Measurements from ENCODE around the gene GNS.

Gene GNS

DNA sequence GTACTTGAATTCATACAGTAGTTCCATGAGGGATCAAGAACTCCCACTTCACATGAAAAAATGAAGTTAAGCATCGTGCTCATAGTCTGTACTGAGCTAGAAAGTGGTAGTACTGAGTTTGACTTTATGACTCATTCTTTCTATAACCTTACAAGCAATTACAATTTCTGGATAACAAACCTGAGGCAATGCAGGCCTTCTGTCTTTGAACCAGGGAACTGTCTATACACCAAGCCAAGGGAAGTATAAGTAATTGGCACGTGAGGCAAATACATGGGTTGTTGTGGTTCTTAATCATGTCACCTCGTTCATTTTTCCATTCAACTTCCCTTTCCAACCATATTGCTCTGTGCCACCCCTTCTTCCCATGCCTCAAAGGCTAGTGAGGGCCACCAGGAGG, 16.8 kb downstream of the GNS start:
- H3K4me3 ChIP-seq (ENCODE audit: low read depth in 1 of 2, low read length in 2 of 2): no peak overlapping the region
- H3K4me1 ChIP-seq (ENCODE audit: control insufficient read depth in 1 of 2, insufficient read depth in 2 of 2, low read length in 2 of 2): peaks cover 0 to 7% of the 10 kb centered on the region in 2 donors
- H3K36me3 ChIP-seq (ENCODE audit: control insufficient read depth in 1 of 2, insufficient read depth in 2 of 2, low read length in 2 of 2): peaks cover 24 to 72% of the 10 kb centered on the region in 2 donors
- no peaks in the 10 kb centered on the region for H3K27me3 ChIP-seq (ENCODE audit: control insufficient read depth in 1 of 2, insufficient read depth in 2 of 2, low read length in 2 of 2)
- H3K9ac ChIP-seq (ENCODE audit: low read depth in 1 of 2, low read length in 2 of 2): no peak overlapping the region
- no peaks in the 10 kb centered on the region for H3K9me3 ChIP-seq (ENCODE audit: control insufficient read depth in 1 of 2, low read length in 2 of 2)
- no peak overlapping the region for H3K27ac ChIP-seq (ENCODE audit: low read depth, low read length)

DNA sequence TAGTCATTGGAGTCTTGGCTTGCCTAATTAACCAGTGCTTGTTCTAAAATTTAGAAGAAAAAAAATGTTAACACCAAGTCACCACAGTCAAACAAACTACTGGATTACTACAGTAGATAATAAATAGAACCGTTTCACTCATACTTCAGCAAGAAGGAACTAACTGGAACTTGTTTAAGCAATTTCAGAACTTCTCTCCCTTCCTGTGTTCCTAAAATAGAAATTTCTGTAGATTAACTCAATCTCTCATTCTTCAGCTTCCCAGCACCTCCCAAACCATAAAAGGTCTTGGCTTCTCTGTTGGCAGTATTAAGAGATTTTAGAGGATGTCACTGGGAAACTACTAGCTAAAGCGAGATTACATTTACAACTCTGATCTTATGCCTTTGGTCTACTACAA, 18.6 kb downstream of the GNS start:
- Histone ChIP-seq H3K27me3 (ENCODE audit: control insufficient read depth in 1 of 2, insufficient read depth in 2 of 2, low read length in 2 of 2) (no peaks in the 10 kb centered on the region), H3K4me3 (ENCODE audit: low read depth in 1 of 2, low read length in 2 of 2) (no peak overlapping the region), H3K9me3 (ENCODE audit: control insufficient read depth in 1 of 2, low read length in 2 of 2) (no peaks in the 10 kb centered on the region), H3K36me3 (ENCODE audit: control insufficient read depth in 1 of 2, insufficient read depth in 2 of 2, low read length in 2 of 2) (peaks cover 38 to 74% of the 10 kb centered on the region in 2 donors), H3K27ac (ENCODE audit: low read depth, low read length) (no peak overlapping the region), H3K4me1 (ENCODE audit: control insufficient read depth in 1 of 2, insufficient read depth in 2 of 2, low read length in 2 of 2) (peaks cover 0 to 7% of the 10 kb centered on the region in 2 donors), H3K9ac (ENCODE audit: low read depth in 1 of 2, low read length in 2 of 2) (no peak overlapping the region)

DNA sequence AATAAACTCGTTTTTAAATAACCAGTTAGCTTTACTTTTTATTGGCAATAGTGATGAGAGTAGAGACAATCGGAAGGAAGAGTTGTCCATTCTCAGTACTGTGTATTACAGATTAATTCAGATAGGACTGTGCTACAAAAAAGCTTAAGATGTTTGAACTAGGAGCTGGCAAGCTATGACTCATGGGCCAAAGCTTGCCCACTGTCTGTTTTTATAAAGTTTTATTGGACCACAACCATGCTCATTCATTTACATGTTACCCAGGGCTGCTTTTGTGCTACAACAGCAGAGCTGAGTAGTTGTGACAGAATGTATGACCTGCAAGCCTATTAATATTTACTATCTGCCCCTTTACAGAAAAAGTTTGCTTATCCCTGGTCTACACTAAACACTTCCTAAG, 19.4 kb downstream of the GNS start:
- Histone ChIP-seq H3K36me3 (ENCODE audit: control insufficient read depth in 1 of 2, insufficient read depth in 2 of 2, low read length in 2 of 2) (peaks cover 44 to 76% of the 10 kb centered on the region in 2 donors), H3K9ac (ENCODE audit: low read depth in 1 of 2, low read length in 2 of 2) (no peak overlapping the region), H3K27me3 (ENCODE audit: control insufficient read depth in 1 of 2, insufficient read depth in 2 of 2, low read length in 2 of 2) (no peaks in the 10 kb centered on the region), H3K4me1 (ENCODE audit: control insufficient read depth in 1 of 2, insufficient read depth in 2 of 2, low read length in 2 of 2) (peaks cover 0 to 6% of the 10 kb centered on the region in 2 donors), H3K4me3 (ENCODE audit: low read depth in 1 of 2, low read length in 2 of 2) (no peak overlapping the region), H3K27ac (ENCODE audit: low read depth, low read length) (no peak overlapping the region), H3K9me3 (ENCODE audit: control insufficient read depth in 1 of 2, low read length in 2 of 2) (no peaks in the 10 kb centered on the region)

DNA sequence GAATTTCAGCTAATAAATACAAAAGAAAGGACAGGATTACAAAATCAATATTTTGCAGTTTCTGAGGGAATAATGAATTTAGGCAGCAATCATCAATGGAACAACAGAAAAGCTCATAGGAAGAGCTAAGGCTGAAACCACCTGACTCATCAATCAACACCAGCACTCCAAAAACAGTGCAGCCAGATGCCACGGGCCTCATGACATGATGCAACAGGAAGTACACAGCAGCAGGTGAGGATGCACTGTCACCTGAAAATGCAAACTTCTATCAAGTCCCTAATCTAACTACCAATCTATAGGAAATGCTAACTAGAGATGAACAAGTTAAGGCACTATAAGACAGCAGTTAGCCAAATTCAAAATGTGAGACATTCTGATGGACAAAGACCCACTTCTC, 21.7 kb downstream of the GNS start:
- no peak overlapping the region for H3K4me3 ChIP-seq (ENCODE audit: low read depth in 1 of 2, low read length in 2 of 2)
- no peaks in the 10 kb centered on the region for H3K9me3 ChIP-seq (ENCODE audit: control insufficient read depth in 1 of 2, low read length in 2 of 2)
- H3K36me3 ChIP-seq (ENCODE audit: control insufficient read depth in 1 of 2, insufficient read depth in 2 of 2, low read length in 2 of 2): peaks cover 50 to 68% of the 10 kb centered on the region in 2 donors
- no peak overlapping the region for H3K9ac ChIP-seq (ENCODE audit: low read depth in 1 of 2, low read length in 2 of 2)
- no peaks in the 10 kb centered on the region for H3K4me1 ChIP-seq (ENCODE audit: control insufficient read depth in 1 of 2, insufficient read depth in 2 of 2, low read length in 2 of 2)
- H3K27ac ChIP-seq (ENCODE audit: low read depth, low read length): no peak overlapping the region
- no peaks in the 10 kb centered on the region for H3K27me3 ChIP-seq (ENCODE audit: control insufficient read depth in 1 of 2, insufficient read depth in 2 of 2, low read length in 2 of 2)

DNA sequence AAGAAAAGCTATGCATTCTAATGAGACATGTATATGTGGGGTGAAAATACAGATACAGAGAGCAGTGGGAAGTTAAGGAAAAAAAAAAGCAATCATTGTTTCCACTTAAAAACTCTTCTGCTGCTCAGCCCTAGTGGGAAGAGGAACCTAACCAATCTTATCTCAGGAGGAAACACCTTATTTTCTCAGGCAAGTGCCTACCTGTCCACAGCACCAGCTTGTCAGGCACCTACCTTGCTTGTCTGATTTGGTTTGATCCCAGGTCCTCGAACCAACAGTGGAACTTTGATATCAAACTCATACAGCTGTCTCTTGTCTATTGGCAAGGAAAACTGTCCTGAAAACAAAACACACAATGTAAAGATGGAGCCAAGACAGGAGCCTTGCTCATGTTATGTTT, 22.4 kb downstream of the GNS start:
- Histone ChIP-seq H3K9me3 (ENCODE audit: control insufficient read depth in 1 of 2, low read length in 2 of 2) (no peaks in the 10 kb centered on the region), H3K27me3 (ENCODE audit: control insufficient read depth in 1 of 2, insufficient read depth in 2 of 2, low read length in 2 of 2) (no peaks in the 10 kb centered on the region), H3K4me1 (ENCODE audit: control insufficient read depth in 1 of 2, insufficient read depth in 2 of 2, low read length in 2 of 2) (no peaks in the 10 kb centered on the region), H3K36me3 (ENCODE audit: control insufficient read depth in 1 of 2, insufficient read depth in 2 of 2, low read length in 2 of 2) (peaks cover 48 to 63% of the 10 kb centered on the region in 2 donors), H3K9ac (ENCODE audit: low read depth in 1 of 2, low read length in 2 of 2) (no peak overlapping the region), H3K27ac (ENCODE audit: low read depth, low read length) (no peak overlapping the region), H3K4me3 (ENCODE audit: low read depth in 1 of 2, low read length in 2 of 2) (no peak overlapping the region)

DNA sequence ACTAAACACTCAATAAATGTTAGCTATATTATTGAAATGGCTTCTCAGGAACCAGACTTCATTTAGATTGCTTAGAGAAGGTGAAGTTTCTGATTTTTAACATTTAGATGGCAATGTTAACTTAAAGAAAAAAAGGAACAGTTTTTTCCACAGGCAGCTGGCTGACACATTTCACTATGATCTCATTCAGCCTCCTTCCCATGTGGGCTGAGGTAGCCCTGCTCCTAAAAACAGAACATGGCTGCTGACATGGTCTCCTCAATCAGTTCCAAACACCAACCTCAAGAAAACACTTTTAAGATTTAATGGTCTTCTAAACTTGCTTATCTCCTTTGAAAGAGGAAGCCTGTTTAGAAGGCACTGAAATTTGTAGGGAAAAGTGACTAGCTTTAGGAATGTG, 23.8 kb downstream of the GNS start:
- peaks cover 44 to 57% of the 10 kb centered on the region in 2 donors for H3K36me3 ChIP-seq (ENCODE audit: control insufficient read depth in 1 of 2, insufficient read depth in 2 of 2, low read length in 2 of 2)
- no peak overlapping the region for H3K27ac ChIP-seq (ENCODE audit: low read depth, low read length)

DNA sequence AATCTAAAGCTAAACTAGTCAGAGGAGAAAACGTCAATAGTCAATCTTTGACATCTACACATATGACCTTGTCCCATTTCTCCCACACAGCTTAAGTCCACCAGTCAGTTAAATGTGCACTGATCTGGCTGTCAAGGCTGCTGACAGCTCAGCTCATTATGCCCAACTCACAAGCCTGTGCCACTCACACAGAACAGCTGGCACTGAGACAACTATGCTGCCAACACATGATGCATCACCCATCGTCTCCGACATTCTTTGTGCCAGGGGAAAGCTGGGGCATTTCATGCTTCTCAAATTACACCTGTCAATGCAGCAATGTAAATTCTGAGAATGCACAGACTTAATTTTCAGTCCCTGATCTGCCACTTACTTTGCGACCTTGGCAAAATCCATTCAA, 25.3 kb downstream of the GNS start:
- Histone ChIP-seq H3K27ac (ENCODE audit: low read depth, low read length) (no peak overlapping the region), H3K9me3 (ENCODE audit: control insufficient read depth in 1 of 2, low read length in 2 of 2) (no peaks in the 10 kb centered on the region), H3K27me3 (ENCODE audit: control insufficient read depth in 1 of 2, insufficient read depth in 2 of 2, low read length in 2 of 2) (no peaks in the 10 kb centered on the region), H3K4me3 (ENCODE audit: low read depth in 1 of 2, low read length in 2 of 2) (no peak overlapping the region), H3K4me1 (ENCODE audit: control insufficient read depth in 1 of 2, insufficient read depth in 2 of 2, low read length in 2 of 2) (peaks cover 6 to 10% of the 10 kb centered on the region in 2 donors), H3K36me3 (ENCODE audit: control insufficient read depth in 1 of 2, insufficient read depth in 2 of 2, low read length in 2 of 2) (peaks cover 32 to 48% of the 10 kb centered on the region in 2 donors), H3K9ac (ENCODE audit: low read depth in 1 of 2, low read length in 2 of 2) (no peak overlapping the region)

More for the DNA sequence above, 23.8 kb downstream of the GNS start:
- no peaks in the 10 kb centered on the region for H3K27me3 ChIP-seq (ENCODE audit: control insufficient read depth in 1 of 2, insufficient read depth in 2 of 2, low read length in 2 of 2)
- no peak overlapping the region for H3K4me3 ChIP-seq (ENCODE audit: low read depth in 1 of 2, low read length in 2 of 2)
- H3K4me1 ChIP-seq (ENCODE audit: control insufficient read depth in 1 of 2, insufficient read depth in 2 of 2, low read length in 2 of 2): peaks cover 3 to 4% of the 10 kb centered on the region in 2 donors
- H3K9ac ChIP-seq (ENCODE audit: low read depth in 1 of 2, low read length in 2 of 2): no peak overlapping the region
- no peaks in the 10 kb centered on the region for H3K9me3 ChIP-seq (ENCODE audit: control insufficient read depth in 1 of 2, low read length in 2 of 2)

DNA sequence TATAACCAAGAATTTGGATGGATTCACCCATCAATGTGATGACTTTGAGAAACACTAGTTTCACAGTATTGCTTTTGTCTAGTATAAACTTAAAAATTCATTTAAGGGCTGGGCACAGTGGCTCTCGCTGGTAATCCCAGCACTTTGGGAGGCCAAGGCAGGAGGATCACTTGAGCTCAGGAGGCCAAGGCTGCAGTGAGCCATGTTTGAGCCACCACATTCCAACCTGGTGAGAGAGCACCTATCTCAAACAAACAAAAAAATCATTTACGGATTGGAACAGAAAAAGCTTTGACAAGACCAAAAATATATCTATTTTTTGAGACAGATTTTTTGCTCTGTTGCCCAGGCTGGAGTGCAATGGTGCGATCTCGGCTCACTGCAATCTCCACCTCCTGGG, 27.5 kb downstream of the GNS start:
- no peak overlapping the region for H3K27ac ChIP-seq (ENCODE audit: low read depth, low read length)
- H3K4me3 ChIP-seq (ENCODE audit: low read depth in 1 of 2, low read length in 2 of 2): no peak overlapping the region
- peaks cover 6 to 10% of the 10 kb centered on the region in 2 donors for H3K4me1 ChIP-seq (ENCODE audit: control insufficient read depth in 1 of 2, insufficient read depth in 2 of 2, low read length in 2 of 2)
- H3K9ac ChIP-seq (ENCODE audit: low read depth in 1 of 2, low read length in 2 of 2): no peak overlapping the region
- no peaks in the 10 kb centered on the region for H3K27me3 ChIP-seq (ENCODE audit: control insufficient read depth in 1 of 2, insufficient read depth in 2 of 2, low read length in 2 of 2)
- H3K36me3 ChIP-seq (ENCODE audit: control insufficient read depth in 1 of 2, insufficient read depth in 2 of 2, low read length in 2 of 2): peaks cover 26 to 35% of the 10 kb centered on the region in 2 donors
- no peaks in the 10 kb centered on the region for H3K9me3 ChIP-seq (ENCODE audit: control insufficient read depth in 1 of 2, low read length in 2 of 2)

DNA sequence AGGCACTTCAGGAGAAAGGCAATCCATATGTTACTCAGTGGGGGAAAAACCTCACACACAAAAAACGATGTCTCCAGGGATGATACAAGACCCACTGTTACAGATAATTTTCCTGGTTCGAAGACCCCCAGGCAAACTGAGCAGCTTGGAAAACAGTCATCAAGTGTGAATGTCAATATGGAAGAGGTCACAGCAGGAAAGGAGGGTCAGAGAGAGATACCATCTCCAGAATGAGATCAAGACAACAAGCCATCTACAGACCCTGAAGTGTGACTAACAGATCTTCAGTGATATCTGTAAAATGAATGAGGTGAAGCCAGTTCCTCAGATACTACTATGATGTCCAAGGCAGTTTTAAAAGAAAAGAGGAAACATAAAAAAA, 28.6 kb downstream of the GNS start:
- H3K9ac ChIP-seq (ENCODE audit: low read depth in 1 of 2, low read length in 2 of 2): peak overlapping the region in 1 of 2 donors; percentile 5
- H3K27me3 ChIP-seq (ENCODE audit: control insufficient read depth in 1 of 2, insufficient read depth in 2 of 2, low read length in 2 of 2): no peaks in the 10 kb centered on the region
- no peaks in the 10 kb centered on the region for H3K9me3 ChIP-seq (ENCODE audit: control insufficient read depth in 1 of 2, low read length in 2 of 2)
- peaks cover 16 to 29% of the 10 kb centered on the region in 2 donors for H3K36me3 ChIP-seq (ENCODE audit: control insufficient read depth in 1 of 2, insufficient read depth in 2 of 2, low read length in 2 of 2)
- peaks cover 6 to 10% of the 10 kb centered on the region in 2 donors for H3K4me1 ChIP-seq (ENCODE audit: control insufficient read depth in 1 of 2, insufficient read depth in 2 of 2, low read length in 2 of 2)
- peak overlapping the region; percentile 13 for H3K27ac ChIP-seq (ENCODE audit: low read depth, low read length)
- no peak overlapping the region for H3K4me3 ChIP-seq (ENCODE audit: low read depth in 1 of 2, low read length in 2 of 2)

DNA sequence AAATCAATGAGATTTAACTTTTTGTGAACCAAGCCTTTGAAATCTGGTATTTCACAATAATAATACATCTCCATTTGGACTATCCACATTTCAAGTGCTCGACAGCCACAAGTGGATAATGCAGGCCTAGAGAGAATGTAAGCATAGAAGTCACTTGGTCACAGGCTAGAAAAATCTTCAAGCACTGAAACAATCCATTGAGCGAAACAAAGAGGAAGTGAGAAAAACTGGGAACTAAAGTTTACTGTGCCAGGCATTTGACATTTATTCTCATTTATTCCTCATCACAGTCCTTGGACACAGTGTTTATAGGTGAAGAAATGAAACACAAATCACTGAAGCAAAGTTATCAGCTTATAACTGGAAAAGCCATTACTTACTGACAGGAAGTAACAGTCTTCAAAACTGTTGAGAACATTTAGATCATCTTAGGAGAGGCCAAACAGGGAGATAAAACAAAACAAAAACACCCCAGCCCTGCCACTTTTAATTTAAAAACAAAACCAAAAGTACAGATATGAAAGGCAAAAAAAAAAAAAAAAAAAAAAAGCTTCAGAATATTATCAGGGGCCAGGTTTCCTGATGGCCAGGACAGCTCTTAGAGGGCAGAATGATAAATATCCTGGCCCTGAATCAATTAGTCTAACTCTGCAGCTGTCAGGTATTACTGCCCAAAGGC, 29.2 kb downstream of the GNS start:
- Histone ChIP-seq H3K36me3 (ENCODE audit: control insufficient read depth in 1 of 2, insufficient read depth in 2 of 2, low read length in 2 of 2) (peaks cover 11 to 26% of the 10 kb centered on the region in 2 donors), H3K9ac (ENCODE audit: low read depth in 1 of 2, low read length in 2 of 2) (peak overlapping the region in 1 of 2 donors; percentile 5), H3K4me3 (ENCODE audit: low read depth in 1 of 2, low read length in 2 of 2) (no peak overlapping the region), H3K9me3 (ENCODE audit: control insufficient read depth in 1 of 2, low read length in 2 of 2) (no peaks in the 10 kb centered on the region), H3K27me3 (ENCODE audit: control insufficient read depth in 1 of 2, insufficient read depth in 2 of 2, low read length in 2 of 2) (no peaks in the 10 kb centered on the region), H3K27ac (ENCODE audit: low read depth, low read length) (peak overlapping the region; percentile 13), H3K4me1 (ENCODE audit: control insufficient read depth in 1 of 2, insufficient read depth in 2 of 2, low read length in 2 of 2) (peaks cover 6 to 10% of the 10 kb centered on the region in 2 donors)

All from duodenal mucosa (tissue), 2 donors.